ENCODE measurements around the gene PML. TPM values are rescaled to one million over a fixed set of nuclear protein-coding genes. Genes with fewer than 3 reads are reported as not detected.
A peak's percentile ranks its signal among the peaks of the same experiment; 100 is the strongest.

The PML gene
- total and polyA plus RNA-seq, 8 donors, result 16.0 to 170 (median 30.7) TPM

GRCh38 chr15:74007820-74008371, 13.4 kb downstream of the PML start:
- intact Hi-C loops (cut with DNase I; ENCODE audit: low total_unique reads), result no loop called here
- H3K36me3 ChIP-seq, result peaks cover 5 to 47% (median 36%) of the 10 kb centered on the region in 4 donors
- H3K4me3 ChIP-seq, result no peak overlapping the region
- H3K27ac ChIP-seq, result peak overlapping the region; percentile 26 to 77 (median 54)
- no peaks in the 10 kb centered on the region for H3K27me3 ChIP-seq
- no peaks in the 10 kb centered on the region for H3K9me3 ChIP-seq
- TF ChIP-seq POLR2AphosphoS5 (IDR thresholded peaks at IDR 0.05) (peak in 2 of 3 donors; percentile 14 to 32), POLR2A (IDR thresholded peaks at IDR 0.05) (no peak)
- WGBS, 5 donors, result 31 to 48% (median 38%) methylated on average over 5 of the region's 5 CpGs
- peak in 1 of 2 donors; percentile 62 for DNase-seq
- H3K4me1 ChIP-seq, result peaks cover 60 to 81% (median 72%) of the 10 kb centered on the region in 4 donors

- intact Hi-C loops (cut with DNase I; ENCODE audit: low total_unique reads), result no loop called here
- DNase-seq, result no peak
- H3K27me3 ChIP-seq, result no peaks in the 10 kb centered on the region
- peak overlapping the region in 1 of 4 donors; percentile 10 for H3K4me3 ChIP-seq
- TF ChIP-seq POLR2A (IDR thresholded peaks at IDR 0.05), result no peak
- no peak for TF ChIP-seq POLR2AphosphoS5 (IDR thresholded peaks at IDR 0.05)
- TF ChIP-seq EP300 (IDR thresholded peaks at IDR 0.05), result no peak
- TF ChIP-seq, protein P1, sequence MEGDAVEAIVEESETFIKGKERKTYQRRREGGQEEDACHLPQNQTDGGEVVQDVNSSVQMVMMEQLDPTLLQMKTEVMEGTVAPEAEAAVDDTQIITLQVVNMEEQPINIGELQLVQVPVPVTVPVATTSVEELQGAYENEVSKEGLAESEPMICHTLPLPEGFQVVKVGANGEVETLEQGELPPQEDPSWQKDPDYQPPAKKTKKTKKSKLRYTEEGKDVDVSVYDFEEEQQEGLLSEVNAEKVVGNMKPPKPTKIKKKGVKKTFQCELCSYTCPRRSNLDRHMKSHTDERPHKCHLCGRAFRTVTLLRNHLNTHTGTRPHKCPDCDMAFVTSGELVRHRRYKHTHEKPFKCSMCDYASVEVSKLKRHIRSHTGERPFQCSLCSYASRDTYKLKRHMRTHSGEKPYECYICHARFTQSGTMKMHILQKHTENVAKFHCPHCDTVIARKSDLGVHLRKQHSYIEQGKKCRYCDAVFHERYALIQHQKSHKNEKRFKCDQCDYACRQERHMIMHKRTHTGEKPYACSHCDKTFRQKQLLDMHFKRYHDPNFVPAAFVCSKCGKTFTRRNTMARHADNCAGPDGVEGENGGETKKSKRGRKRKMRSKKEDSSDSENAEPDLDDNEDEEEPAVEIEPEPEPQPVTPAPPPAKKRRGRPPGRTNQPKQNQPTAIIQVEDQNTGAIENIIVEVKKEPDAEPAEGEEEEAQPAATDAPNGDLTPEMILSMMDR (IDR thresholded peaks at IDR 0.05), result no peak
- peaks cover 0 to 38% (median 27%) of the 10 kb centered on the region in 4 donors for H3K36me3 ChIP-seq
- H3K9me3 ChIP-seq, result no peaks in the 10 kb centered on the region
- peak overlapping the region; percentile 1 to 85 (median 77) for H3K27ac ChIP-seq
- peaks cover 60 to 86% (median 76%) of the 10 kb centered on the region in 4 donors for H3K4me1 ChIP-seq
- WGBS, 5 donors, result 83 to 90% (median 84%) methylated on average over 3 of the region's 3 CpGs
Measured at GRCh38 chr15:74008901-74009300, 14.4 kb downstream of the PML start.

GRCh38 chr15:74010929-74011540, 16.5 kb downstream of the PML start:
- no peaks in the 10 kb centered on the region for H3K27me3 ChIP-seq
- TF ChIP-seq, protein P1 (IDR thresholded peaks at IDR 0.05), result no peak
- no peak for TF ChIP-seq POLR2AphosphoS5 (IDR thresholded peaks at IDR 0.05)
- no peak for TF ChIP-seq POLR2A (IDR thresholded peaks at IDR 0.05)
- no peak for TF ChIP-seq EP300 (IDR thresholded peaks at IDR 0.05)
- intact Hi-C loops (cut with DNase I; ENCODE audit: low total_unique reads), result no loop called here
- H3K27ac ChIP-seq, result peak overlapping the region; percentile 70 to 85 (median 77)
- peaks cover 57 to 93% (median 74%) of the 10 kb centered on the region in 4 donors for H3K4me1 ChIP-seq
- H3K4me3 ChIP-seq, result peak overlapping the region in 1 of 4 donors; percentile 20
- WGBS, 5 donors, result 25 to 58% (median 31%) methylated on average over 2 of the region's 2 CpGs
- DNase-seq, result peak in 1 of 2 donors; percentile 53
- no peaks in the 10 kb centered on the region for H3K9me3 ChIP-seq
- peaks cover 0 to 39% (median 22%) of the 10 kb centered on the region in 4 donors for H3K36me3 ChIP-seq

- DNase-seq, result peak; percentile 59 to 64
- peak overlapping the region; percentile 70 to 85 (median 77) for H3K27ac ChIP-seq
- intact Hi-C loops (cut with DNase I; ENCODE audit: low total_unique reads), result no loop called here
- peak overlapping the region in 1 of 4 donors; percentile 20 for H3K4me3 ChIP-seq
- peaks cover 0 to 36% (median 19%) of the 10 kb centered on the region in 4 donors for H3K36me3 ChIP-seq
- TF ChIP-seq POLR2AphosphoS5 (IDR thresholded peaks at IDR 0.05), result peak in 2 of 3 donors; percentile 45 to 70
- TF ChIP-seq, protein P1 (IDR thresholded peaks at IDR 0.05), result no peak
- 12 to 18% (median 13%) methylated on average over 2 of the region's 2 CpGs for WGBS, 5 donors
- H3K4me1 ChIP-seq, result peaks cover 51 to 88% (median 68%) of the 10 kb centered on the region in 4 donors
- H3K9me3 ChIP-seq, result no peaks in the 10 kb centered on the region
- H3K27me3 ChIP-seq, result no peaks in the 10 kb centered on the region
Measured at GRCh38 chr15:74011610-74012009, 17.1 kb downstream of the PML start.

All from stomach (tissue), 9 donors.